HepG2 (cell line): ENCODE results near the gene ZNF281. TPM values are rescaled to one million over a fixed set of nuclear protein-coding genes. Genes with fewer than 3 reads are reported as not detected.

Source experiments
- ADNP ChIP-seq: sonication (generic); formaldehyde crosslinking; IDR thresholded peaks from 2 replicates; pipeline ENCODE4 v1.4.0; 2020; ENCODE audit warnings: missing genetic modification reagents
- AGO1 ChIP-seq: fragments of 200-400 bp; formaldehyde crosslinking; IDR thresholded peaks from 2 replicates; pipeline ENCODE4 v1.6.1; 2017; ENCODE audit warnings: mild to moderate bottlenecking, low read depth, low read length, moderate library complexity; ENCODE audit not compliant: poor library complexity, severe bottlenecking
- CBFB ChIP-seq: sonication (generic); formaldehyde crosslinking; IDR thresholded peaks from 2 replicates; pipeline ENCODE4 v1.4.0; 2020; ENCODE audit warnings: missing genetic modification reagents
- FOXK2 ChIP-seq: fragments of 450-650 bp; IDR thresholded peaks from 2 replicates; pipeline ENCODE4 v1.6.1; 2016
- GATAD2A ChIP-seq: IDR thresholded peaks from 2 replicates; pipeline ENCODE4 v1.6.1; 2016
- HES4 ChIP-seq: sonication (generic); formaldehyde crosslinking; IDR thresholded peaks from 2 replicates; pipeline ENCODE4 v1.9.0; 2021; ENCODE audit warnings: mild to moderate bottlenecking, missing genetic modification reagents, borderline replicate concordance
- HMG20A ChIP-seq: IDR thresholded peaks from 2 replicates; pipeline ENCODE4 v1.6.1; 2016; ENCODE audit warnings: borderline replicate concordance
- KDM1A ChIP-seq: IDR thresholded peaks from 2 replicates; pipeline ENCODE4 v1.6.1; 2016; ENCODE audit warnings: missing compliant biosample characterization
- NCOA2 ChIP-seq: sonication (generic); formaldehyde crosslinking; IDR thresholded peaks from 2 replicates; pipeline ENCODE4 v1.8.0; 2022; ENCODE audit warnings: inconsistent platforms
- NFE2 ChIP-seq: sonication (generic); formaldehyde crosslinking; IDR thresholded peaks from 2 replicates; pipeline ENCODE4 v1.4.0; 2020; ENCODE audit warnings: missing genetic modification reagents
- NR2F2 ChIP-seq: IDR thresholded peaks from 2 replicates; pipeline ENCODE4 v1.6.1; 2012; ENCODE audit warnings: low read depth, inconsistent platforms, borderline replicate concordance
- RCOR2 ChIP-seq: IDR thresholded peaks from 2 replicates; pipeline ENCODE4 v1.6.1; 2016; ENCODE audit warnings: missing biosample characterization, missing genetic modification reagents
- SOX13 ChIP-seq, 3 experiments: fragments of 450-650 bp in 1 of 3; sonication (generic) in 1 of 3; formaldehyde crosslinking in 1 of 3; IDR thresholded peaks in 2 of 3; conservative IDR thresholded peaks in 1 of 3; 2 replicates each; pipeline versions ENCODE4 v1.5.0 to v1.6.1; 2016 to 2020; ENCODE audit warnings: antibody characterized with exemption in 1 of 3, mild to moderate bottlenecking in 1 of 3, missing compliant biosample characterization in 1 of 3, missing genetic modification reagents in 1 of 3, moderate library complexity in 1 of 3
- SOX6 ChIP-seq, 2 experiments: fragments of 450-650 bp in 1 of 2; sonication (generic) in 1 of 2; formaldehyde crosslinking in 1 of 2; IDR thresholded peaks; 2 replicates each; pipeline versions ENCODE4 v1.4.0 to v1.6.1; 2017 to 2020; ENCODE audit warnings: antibody characterized with exemption in 1 of 2, mild to moderate bottlenecking in 1 of 2, missing genetic modification reagents in 1 of 2
- TEAD3 ChIP-seq: optimal IDR thresholded peaks from 2 replicates; pipeline ENCODE3; 2016; ENCODE audit warnings: borderline replicate concordance
- THAP11 ChIP-seq: IDR thresholded peaks from 2 replicates; pipeline ENCODE4 v1.6.1; 2016; ENCODE audit warnings: missing biosample characterization, missing genetic modification reagents
- XBP1 ChIP-seq: sonication (generic); formaldehyde crosslinking; IDR thresholded peaks from 2 replicates; pipeline ENCODE4 v1.5.0; 2020; ENCODE audit warnings: missing genetic modification reagents
- ZBTB38 ChIP-seq: sonication (generic); formaldehyde crosslinking; IDR thresholded peaks from 2 replicates; pipeline ENCODE4 v1.5.1; 2020; ENCODE audit warnings: mild to moderate bottlenecking, missing genetic modification reagents
- ZFYVE20 ChIP-seq: sonication (generic); formaldehyde crosslinking; IDR thresholded peaks from 2 replicates; pipeline ENCODE4 v1.8.0; 2023; ENCODE audit warnings: low read depth, mild to moderate bottlenecking, moderate library complexity, missing genetic modification reagents, borderline replicate concordance
- ZMYM4 ChIP-seq: sonication (generic); formaldehyde crosslinking; IDR thresholded peaks from 2 replicates; pipeline ENCODE4 v1.8.1; 2023; ENCODE audit warnings: mild to moderate bottlenecking, missing genetic modification reagents
- ZNF547 ChIP-seq: sonication (generic); formaldehyde crosslinking; IDR thresholded peaks from 2 replicates; pipeline ENCODE4 v1.5.1; 2020; ENCODE audit warnings: mild to moderate bottlenecking, missing genetic modification reagents
- ZNF562 ChIP-seq: sonication (generic); formaldehyde crosslinking; IDR thresholded peaks from 2 replicates; pipeline ENCODE4 v1.8.0; 2022; ENCODE audit warnings: missing genetic modification reagents, borderline replicate concordance
- polyA plus RNA-seq, 8 experiments: library from polyadenylated mRNA; depleted of rRNA in 3 of 8; stranded (reverse) in 7 of 8; unstranded in 1 of 8; fragments of >200 nt; fragmentation: Illumina TruSeq in 4 of 8; extraction: Trizol in 4 of 8; gene quantifications; 2 replicates each; pipeline versions ENCODE4 v1.2.1 to v1.2.3, GENCODE V29; 2011 to 2016; ENCODE audit warnings: low read depth in 4 of 8, missing spikeins in 1 of 8, mixed read lengths in 1 of 8; ENCODE audit not compliant: insufficient read depth in 1 of 8
- total RNA-seq, 5 experiments: library from RNA; depleted of rRNA; stranded (reverse); fragments of >200 nt; fragmentation: Illumina TruSeq; extraction: Trizol; gene quantifications; 2 replicates each; pipeline ENCODE4 v1.2.3, GENCODE V29; 2016; ENCODE audit warnings: low read depth in 1 of 5
- TF ChIP-seq, protein P1 (sequence below): IDR thresholded peaks from 2 replicates; pipeline ENCODE4 v1.6.1; 2016; ENCODE audit warnings: mild to moderate bottlenecking
- TF ChIP-seq, protein P2 (sequence below), 2 experiments: fragments of 450-650 bp in 1 of 2; sonication (generic) in 1 of 2; formaldehyde crosslinking; IDR thresholded peaks; 2 replicates each; pipeline versions ENCODE4 v1.5.0 to v1.8.0; 2020 to 2022; ENCODE audit warnings: mild to moderate bottlenecking in 1 of 2, missing genetic modification reagents in 1 of 2
- TF ChIP-seq, protein P3 (sequence below): sonication (generic); formaldehyde crosslinking; IDR thresholded peaks from 2 replicates; pipeline ENCODE4 v1.8.1; 2022; ENCODE audit warnings: mild to moderate bottlenecking, missing genetic modification reagents

Gene ZNF281
- total and polyA plus RNA-seq, 2 of the 13 experiments (the other 11 are each of a cell fraction or from before 2014, with no cell fraction given): 7.7 to 20.6 TPM

GRCh38 chr1:200429221-200429751 is 19.4 kb upstream of the ZNF281 start (continued):
- no peak for TF ChIP-seq SOX13 (IDR thresholded peaks at IDR 0.05)
- TF ChIP-seq SOX13 (CRISPR knock-in tag; conservative IDR thresholded peaks at IDR 0.05 in 1 of 2, IDR thresholded peaks at IDR 0.05 in 1 of 2): 0 out of 4 replicates have a peak, but pooled peaks of 1 of the 2 experiments have one; percentile 34
- TF ChIP-seq HMG20A (CRISPR knock-in tag): peak; percentile 71; the same call in 1 of the 2 replicates
- TF ChIP-seq TEAD3 (CRISPR knock-in tag): peak; percentile 61
- TF ChIP-seq ZNF562: no peak
- TF ChIP-seq NR2F2: peak; percentile 71
- TF ChIP-seq XBP1 (CRISPR knock-in tag): no peak
- TF ChIP-seq HES4: no peak
- TF ChIP-seq KDM1A (CRISPR knock-in tag): 0 out of 2 replicates have a peak, but pooled peaks have one; percentile 51
- TF ChIP-seq FOXK2: no peak
- TF ChIP-seq, protein P1, sequence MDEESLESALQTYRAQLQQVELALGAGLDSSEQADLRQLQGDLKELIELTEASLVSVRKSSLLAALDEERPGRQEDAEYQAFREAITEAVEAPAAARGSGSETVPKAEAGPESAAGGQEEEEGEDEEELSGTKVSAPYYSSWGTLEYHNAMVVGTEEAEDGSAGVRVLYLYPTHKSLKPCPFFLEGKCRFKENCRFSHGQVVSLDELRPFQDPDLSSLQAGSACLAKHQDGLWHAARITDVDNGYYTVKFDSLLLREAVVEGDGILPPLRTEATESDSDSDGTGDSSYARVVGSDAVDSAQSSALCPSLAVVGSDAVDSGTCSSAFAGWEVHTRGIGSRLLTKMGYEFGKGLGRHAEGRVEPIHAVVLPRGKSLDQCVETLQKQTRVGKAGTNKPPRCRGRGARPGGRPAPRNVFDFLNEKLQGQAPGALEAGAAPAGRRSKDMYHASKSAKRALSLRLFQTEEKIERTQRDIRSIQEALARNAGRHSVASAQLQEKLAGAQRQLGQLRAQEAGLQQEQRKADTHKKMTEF (CRISPR knock-in tag): peak; percentile 26; the same call in 1 of the 2 replicates
- TF ChIP-seq CBFB: peak; percentile 79; the same call in 1 of the 2 replicates
- no peak for TF ChIP-seq ZBTB38 (CRISPR knock-in tag)
- TF ChIP-seq THAP11 (CRISPR knock-in tag): peak; percentile 19; the same call in 1 of the 2 replicates
- TF ChIP-seq ZFYVE20 (CRISPR knock-in tag): no peak
- TF ChIP-seq GATAD2A (CRISPR knock-in tag): peak; percentile 68
- peak; percentile 65 for TF ChIP-seq ZMYM4
- TF ChIP-seq NFE2 (CRISPR knock-in tag): 0 out of 2 replicates have a peak, but pooled peaks have one; percentile 13
- TF ChIP-seq RCOR2: 0 out of 2 replicates have a peak, but pooled peaks have one; percentile 21
- TF ChIP-seq, protein P2, sequence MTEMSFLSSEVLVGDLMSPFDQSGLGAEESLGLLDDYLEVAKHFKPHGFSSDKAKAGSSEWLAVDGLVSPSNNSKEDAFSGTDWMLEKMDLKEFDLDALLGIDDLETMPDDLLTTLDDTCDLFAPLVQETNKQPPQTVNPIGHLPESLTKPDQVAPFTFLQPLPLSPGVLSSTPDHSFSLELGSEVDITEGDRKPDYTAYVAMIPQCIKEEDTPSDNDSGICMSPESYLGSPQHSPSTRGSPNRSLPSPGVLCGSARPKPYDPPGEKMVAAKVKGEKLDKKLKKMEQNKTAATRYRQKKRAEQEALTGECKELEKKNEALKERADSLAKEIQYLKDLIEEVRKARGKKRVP (CRISPR knock-in tag; IDR thresholded peaks at IDR 0.05): 0 out of 4 replicates have a peak, but pooled peaks of 1 of the 2 experiments have one; percentile 41
- no peak for TF ChIP-seq SOX6 (IDR thresholded peaks at IDR 0.05)
- TF ChIP-seq SOX6 (CRISPR knock-in tag; IDR thresholded peaks at IDR 0.05): peak; percentile 32; the same call in 1 of the 2 replicates
- TF ChIP-seq NCOA2: peak; percentile 58
- TF ChIP-seq AGO1: no peak
- TF ChIP-seq ZNF547 (CRISPR knock-in tag): no peak
- TF ChIP-seq, protein P3, sequence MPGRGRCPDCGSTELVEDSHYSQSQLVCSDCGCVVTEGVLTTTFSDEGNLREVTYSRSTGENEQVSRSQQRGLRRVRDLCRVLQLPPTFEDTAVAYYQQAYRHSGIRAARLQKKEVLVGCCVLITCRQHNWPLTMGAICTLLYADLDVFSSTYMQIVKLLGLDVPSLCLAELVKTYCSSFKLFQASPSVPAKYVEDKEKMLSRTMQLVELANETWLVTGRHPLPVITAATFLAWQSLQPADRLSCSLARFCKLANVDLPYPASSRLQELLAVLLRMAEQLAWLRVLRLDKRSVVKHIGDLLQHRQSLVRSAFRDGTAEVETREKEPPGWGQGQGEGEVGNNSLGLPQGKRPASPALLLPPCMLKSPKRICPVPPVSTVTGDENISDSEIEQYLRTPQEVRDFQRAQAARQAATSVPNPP (CRISPR knock-in tag): no peak
- TF ChIP-seq ADNP (CRISPR knock-in tag): 0 out of 2 replicates have a peak, but pooled peaks have one; percentile 31
